MM.1S (cell line): ENCODE results near the gene ELMO1.

Experiments used
- DNase-seq: peaks from one replicate; pipeline ENCODE4 v3.0.0-alpha.2; 2015
- H2AFZ ChIP-seq: fragments of 300-600 bp; sonication (generic); 2 replicates; pipeline ENCODE4 v1.6.0; 2016; ENCODE audit warnings: antibody characterized with exemption, low read length
- H3F3A ChIP-seq: fragments of 300-600 bp; sonication (generic); 2 replicates; pipeline ENCODE4 v1.6.1; 2016; ENCODE audit warnings: mild to moderate bottlenecking, antibody characterized with exemption, low read length, moderate library complexity, mixed read lengths; ENCODE audit not compliant: insufficient read depth
- H3K27ac ChIP-seq: fragments of 300-600 bp; sonication (generic); 2 replicates; pipeline ENCODE4 v1.5.1; 2016; ENCODE audit warnings: mild to moderate bottlenecking, low read length
- H3K27me3 ChIP-seq: fragments of 300-600 bp; sonication (generic); replicated peaks from 2 replicates; pipeline ENCODE4 v1.6.0; 2016; ENCODE audit warnings: low read length; ENCODE audit not compliant: insufficient read depth
- H3K36me3 ChIP-seq: fragments of 300-600 bp; sonication (generic); replicated peaks from 2 replicates; pipeline ENCODE4 v1.6.1; 2016; ENCODE audit warnings: mild to moderate bottlenecking, low read length, mixed read lengths; ENCODE audit not compliant: insufficient read depth
- H3K4me1 ChIP-seq: fragments of 300-600 bp; sonication (generic); 2 replicates; pipeline ENCODE4 v1.6.1; 2016; ENCODE audit warnings: low read length, mixed read lengths
- H3K4me2 ChIP-seq: fragments of 300-600 bp; sonication (generic); 2 replicates; pipeline ENCODE4 v1.6.0; 2016; ENCODE audit warnings: low read depth, low read length
- H3K4me3 ChIP-seq: fragments of 300-600 bp; sonication (generic); 2 replicates; pipeline ENCODE4 v1.5.1; 2016; ENCODE audit warnings: low read length, mixed read lengths
- H3K79me2 ChIP-seq: fragments of 300-600 bp; sonication (generic); 2 replicates; pipeline ENCODE4 v1.6.1; 2016; ENCODE audit warnings: mixed run types, low read length, mixed read lengths
- H3K9ac ChIP-seq: fragments of 300-600 bp; sonication (generic); 2 replicates; pipeline ENCODE4 v1.6.1; 2016; ENCODE audit warnings: low read length, mixed read lengths
- H3K9me2 ChIP-seq: fragments of 300-600 bp; sonication (generic); replicated peaks from 2 replicates; pipeline ENCODE4 v1.6.1; 2016; ENCODE audit warnings: mild to moderate bottlenecking, low read length, mixed read lengths; ENCODE audit not compliant: insufficient read depth
- H3K9me3 ChIP-seq: fragments of 300-600 bp; sonication (generic); replicated peaks from 2 replicates; pipeline ENCODE4 v1.6.1; 2016; ENCODE audit warnings: mild to moderate bottlenecking, low read length, mixed read lengths; ENCODE audit not compliant: insufficient read depth
- H4K20me1 ChIP-seq: fragments of 300-600 bp; sonication (generic); 2 replicates; pipeline ENCODE4 v1.6.1; 2016; ENCODE audit warnings: mild to moderate bottlenecking, low read length, moderate library complexity, mixed read lengths; ENCODE audit not compliant: insufficient read depth
- EZH2 ChIP-seq: fragments of 300-600 bp; sonication (generic); optimal IDR thresholded peaks from 2 replicates; pipeline ENCODE3; 2017; ENCODE audit warnings: low read depth, mild to moderate bottlenecking, antibody characterized with exemption, low read length, mixed read lengths
- EZH2phosphoT487 ChIP-seq: fragments of 300-600 bp; sonication (generic); IDR thresholded peaks from 2 replicates; pipeline ENCODE4 v1.6.1; 2018; ENCODE audit warnings: antibody characterized with exemption, low read length
- TF ChIP-seq, protein P1 (sequence below): fragments of 300-600 bp; sonication (generic); IDR thresholded peaks from 2 replicates; pipeline ENCODE4 v1.5.1; 2016; ENCODE audit warnings: antibody characterized with exemption, low read length, mixed read lengths

ELMO1 gene

DNA sequence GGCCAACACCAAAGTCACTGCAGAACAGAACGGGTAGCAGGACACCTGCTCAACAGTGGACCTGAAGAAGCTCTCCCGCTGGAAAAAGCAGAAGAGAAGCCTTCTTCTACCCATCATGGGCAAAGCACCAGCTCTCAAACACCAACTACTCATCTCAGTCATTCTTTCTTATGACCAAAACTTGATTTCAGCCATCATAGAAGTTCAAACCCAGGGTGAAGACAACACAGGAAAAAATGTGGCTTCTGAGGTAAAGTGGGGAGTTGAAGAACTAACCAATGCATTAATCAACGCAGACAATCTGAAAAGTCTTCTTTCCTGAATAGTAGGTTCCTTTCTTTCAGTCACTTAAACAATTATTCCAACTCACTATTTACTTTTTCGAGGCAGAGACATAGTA lies 83.3 kb downstream of the ELMO1 start:
- no peak overlapping the region for H3K4me3 ChIP-seq
- H3K27ac ChIP-seq = no peak overlapping the region
- H3K9me3 ChIP-seq = no peaks in the 10 kb centered on the region
- H3K9me2 ChIP-seq = no peaks in the 10 kb centered on the region
- H3K9ac ChIP-seq = no peak overlapping the region
- H4K20me1 ChIP-seq = no peaks in the 10 kb centered on the region
- no peaks in the 10 kb centered on the region for H3K4me1 ChIP-seq
- no peak overlapping the region for H2AFZ ChIP-seq
- H3K79me2 ChIP-seq = no peaks in the 10 kb centered on the region
- H3K27me3 ChIP-seq = no peaks in the 10 kb centered on the region
- DNase-seq = no peak
- no peak overlapping the region for H3K4me2 ChIP-seq
- no peaks in the 10 kb centered on the region for H3K36me3 ChIP-seq
- H3F3A ChIP-seq = no peaks in the 10 kb centered on the region
- TF ChIP-seq, protein P1, sequence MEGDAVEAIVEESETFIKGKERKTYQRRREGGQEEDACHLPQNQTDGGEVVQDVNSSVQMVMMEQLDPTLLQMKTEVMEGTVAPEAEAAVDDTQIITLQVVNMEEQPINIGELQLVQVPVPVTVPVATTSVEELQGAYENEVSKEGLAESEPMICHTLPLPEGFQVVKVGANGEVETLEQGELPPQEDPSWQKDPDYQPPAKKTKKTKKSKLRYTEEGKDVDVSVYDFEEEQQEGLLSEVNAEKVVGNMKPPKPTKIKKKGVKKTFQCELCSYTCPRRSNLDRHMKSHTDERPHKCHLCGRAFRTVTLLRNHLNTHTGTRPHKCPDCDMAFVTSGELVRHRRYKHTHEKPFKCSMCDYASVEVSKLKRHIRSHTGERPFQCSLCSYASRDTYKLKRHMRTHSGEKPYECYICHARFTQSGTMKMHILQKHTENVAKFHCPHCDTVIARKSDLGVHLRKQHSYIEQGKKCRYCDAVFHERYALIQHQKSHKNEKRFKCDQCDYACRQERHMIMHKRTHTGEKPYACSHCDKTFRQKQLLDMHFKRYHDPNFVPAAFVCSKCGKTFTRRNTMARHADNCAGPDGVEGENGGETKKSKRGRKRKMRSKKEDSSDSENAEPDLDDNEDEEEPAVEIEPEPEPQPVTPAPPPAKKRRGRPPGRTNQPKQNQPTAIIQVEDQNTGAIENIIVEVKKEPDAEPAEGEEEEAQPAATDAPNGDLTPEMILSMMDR = no peak
- TF ChIP-seq EZH2phosphoT487 = no peak
- no peak for TF ChIP-seq EZH2

DNA sequence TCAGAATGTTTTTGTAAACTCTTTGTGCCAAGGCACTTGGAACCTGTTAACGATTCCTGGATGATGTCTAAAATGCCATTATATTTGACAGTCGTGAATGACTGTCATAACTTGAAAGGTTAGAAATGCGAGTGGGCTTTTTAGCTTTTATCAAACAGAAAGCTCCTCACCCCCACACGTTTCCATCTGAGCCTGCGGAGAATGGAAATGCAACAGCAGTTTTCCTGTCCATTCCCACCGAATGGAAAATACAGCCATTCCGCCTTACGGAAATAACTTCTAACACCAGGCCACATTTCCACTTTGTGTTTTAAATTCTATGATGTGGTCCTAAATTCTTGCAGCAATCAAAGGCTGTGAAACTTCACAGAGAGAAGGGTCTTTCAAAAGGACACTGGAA lies 83.8 kb downstream of the ELMO1 start:
- TF ChIP-seq EZH2phosphoT487 = no peak
- no peak overlapping the region for H2AFZ ChIP-seq
- no peaks in the 10 kb centered on the region for H3K36me3 ChIP-seq
- no peak overlapping the region for H3K4me3 ChIP-seq
- no peak overlapping the region for H3K4me2 ChIP-seq
- H3K79me2 ChIP-seq = no peaks in the 10 kb centered on the region
- DNase-seq = no peak
- H3K9ac ChIP-seq = no peak overlapping the region
- no peaks in the 10 kb centered on the region for H3K9me2 ChIP-seq
- H4K20me1 ChIP-seq = no peaks in the 10 kb centered on the region
- H3K27ac ChIP-seq = no peak overlapping the region
- no peaks in the 10 kb centered on the region for H3K4me1 ChIP-seq
- H3K9me3 ChIP-seq = no peaks in the 10 kb centered on the region
- H3K27me3 ChIP-seq = no peaks in the 10 kb centered on the region
- H3F3A ChIP-seq = no peaks in the 10 kb centered on the region

DNA sequence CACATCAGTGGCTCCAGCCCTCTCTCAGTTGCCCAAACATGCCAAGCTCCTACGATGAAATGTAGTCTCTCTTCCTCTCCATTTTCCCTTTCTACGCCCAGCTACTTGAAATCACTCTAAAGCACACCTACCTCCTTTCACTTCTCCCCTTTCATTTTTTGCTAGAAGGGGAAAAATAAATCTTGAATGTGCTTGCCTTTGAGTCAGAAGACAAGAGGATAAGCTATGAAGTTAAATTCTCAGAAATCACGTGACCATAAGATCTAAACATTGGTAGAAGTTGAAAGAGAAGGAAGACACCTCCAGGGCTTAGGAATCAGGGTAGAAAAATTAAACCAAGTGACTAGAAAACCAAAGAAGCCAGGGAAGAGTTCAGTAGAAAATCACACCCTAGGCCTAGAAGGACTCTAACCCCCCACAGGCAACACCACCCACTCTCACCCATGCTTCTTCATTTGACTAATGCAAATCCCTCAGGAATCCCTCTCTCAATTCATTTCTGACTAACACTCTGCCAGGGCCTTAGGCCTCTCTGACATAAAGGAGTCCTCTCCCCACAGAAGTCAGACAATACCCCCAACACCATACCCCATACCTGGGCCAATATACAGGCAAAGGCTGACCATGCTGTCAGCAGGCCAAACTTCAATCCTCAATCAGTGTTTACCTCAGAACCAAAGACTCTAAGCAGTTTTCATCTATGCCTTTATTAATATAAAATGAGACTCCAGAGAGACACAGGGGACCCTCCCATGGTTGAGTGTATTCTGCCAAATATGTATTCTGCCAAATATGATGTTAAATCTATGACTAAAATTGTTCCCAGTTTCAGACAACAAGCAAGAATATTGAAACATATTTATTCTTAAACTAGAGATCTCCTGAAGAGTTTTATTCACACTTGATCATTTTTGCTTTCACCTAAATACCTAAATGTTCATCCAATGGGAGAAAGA lies 84.8 kb downstream of the ELMO1 start:
- no peaks in the 10 kb centered on the region for H3K9me2 ChIP-seq
- no peaks in the 10 kb centered on the region for H3F3A ChIP-seq
- DNase-seq = no peak
- H3K4me3 ChIP-seq = no peak overlapping the region
- H3K9me3 ChIP-seq = no peaks in the 10 kb centered on the region
- no peak overlapping the region for H3K27ac ChIP-seq
- no peaks in the 10 kb centered on the region for H3K27me3 ChIP-seq
- H3K4me1 ChIP-seq = no peaks in the 10 kb centered on the region
- TF ChIP-seq, protein P1 = no peak
- no peak for TF ChIP-seq EZH2phosphoT487
- TF ChIP-seq EZH2 = no peak
- H3K79me2 ChIP-seq = no peaks in the 10 kb centered on the region
- H3K9ac ChIP-seq = no peak overlapping the region
- no peak overlapping the region for H2AFZ ChIP-seq
- H4K20me1 ChIP-seq = no peaks in the 10 kb centered on the region
- no peak overlapping the region for H3K4me2 ChIP-seq
- H3K36me3 ChIP-seq = no peaks in the 10 kb centered on the region

DNA sequence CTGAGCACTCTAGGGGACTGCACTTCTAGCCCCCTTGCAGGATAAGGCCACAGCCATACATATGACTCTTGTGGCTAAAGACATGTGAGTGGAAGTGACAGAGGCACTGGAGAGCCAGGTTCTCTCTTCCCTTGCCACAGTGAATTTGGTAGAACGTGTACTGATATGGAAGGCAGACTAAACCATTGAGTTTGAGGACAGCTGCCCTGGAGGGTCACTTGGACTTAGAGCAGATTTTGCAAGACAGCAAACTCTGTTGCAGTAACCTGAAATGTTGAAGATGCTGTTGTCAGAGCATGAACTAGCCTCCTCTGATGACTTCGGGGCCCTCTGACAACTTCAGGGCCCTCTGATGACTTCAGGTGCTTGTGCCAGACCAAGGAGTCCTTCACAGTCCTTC lies 85.9 kb downstream of the ELMO1 start:
- Histone ChIP-seq H3K36me3 (no peaks in the 10 kb centered on the region), H3K4me2 (no peak overlapping the region), H3K4me3 (no peak overlapping the region), H3K4me1 (no peaks in the 10 kb centered on the region), H3K27me3 (no peaks in the 10 kb centered on the region), H3F3A (no peaks in the 10 kb centered on the region), H3K79me2 (no peaks in the 10 kb centered on the region), H2AFZ (no peak overlapping the region), H4K20me1 (no peaks in the 10 kb centered on the region), H3K9ac (no peak overlapping the region), H3K27ac (no peak overlapping the region), H3K9me2 (no peaks in the 10 kb centered on the region), H3K9me3 (no peaks in the 10 kb centered on the region)
- DNase-seq = no peak
- TF ChIP-seq, protein P1 = no peak
- no peak for TF ChIP-seq EZH2phosphoT487
- no peak for TF ChIP-seq EZH2
